WTC11 (cell line): ENCODE measurements around the gene PALD1. TPM values are rescaled to one million over a fixed set of nuclear protein-coding genes. Genes with fewer than 3 reads are reported as not detected.

ENCODE experiments used
- ATAC-seq: fragments of 200-7000 bp; cut with Tn5 transposase; 2 replicates; pipeline ENCODE4 v1.10.0; 2021; ENCODE audit warnings: mild to moderate bottlenecking, moderate library complexity
- CTCF ChIA-PET: fragments of 300-600 bp; sonication (Branson Sonifier 250); formaldehyde crosslinking; loops from one replicate; lab custom pipeline; 2021; ENCODE audit warnings: antibody characterized with exemption; lab: Charles Lee
- POLR2A ChIA-PET: fragments of 350-600 bp; sonication (Branson Sonifier 250); formaldehyde crosslinking; loops from one replicate; lab custom pipeline; 2021; ENCODE audit warnings: antibody characterized with exemption; lab: Charles Lee
- DNase-seq: peaks from one replicate; pipeline ENCODE4 v3.0.0; 2021; ENCODE audit warnings: low spot score
- H3K27ac Mint-ChIP-seq: 2 replicates; pipeline ENCODE4 v1.8.0; 2021; ENCODE audit warnings: mixed read lengths
- H3K27me3 Mint-ChIP-seq: 2 replicates; pipeline ENCODE4 v1.8.0; 2021; ENCODE audit warnings: low read depth, mild to moderate bottlenecking, moderate library complexity, mixed read lengths
- H3K36me3 Mint-ChIP-seq: 2 replicates; pipeline ENCODE4 v1.8.0; 2021; ENCODE audit warnings: mixed read lengths
- H3K4me1 Mint-ChIP-seq: 2 replicates; pipeline ENCODE4 v1.8.0; 2022; ENCODE audit warnings: mixed read lengths
- H3K4me3 Mint-ChIP-seq: 2 replicates; pipeline ENCODE4 v1.8.0; 2021; ENCODE audit warnings: mild to moderate bottlenecking, moderate library complexity, mixed read lengths
- H3K9me3 Mint-ChIP-seq: 2 replicates; pipeline ENCODE4 v1.8.0; 2021; ENCODE audit warnings: mixed read lengths
- AR ChIP-seq: fragments of 250-450 bp; sonication (Bioruptor Pico); IDR thresholded peaks from 2 replicates; pipeline ENCODE4 v1.9.0; 2021; ENCODE audit warnings: mild to moderate bottlenecking
- CREB1 ChIP-seq: sonication (generic); formaldehyde crosslinking; IDR thresholded peaks from 2 replicates; pipeline ENCODE4 v1.8.0; 2023; ENCODE audit warnings: mild to moderate bottlenecking, missing genetic modification reagents
- CREM ChIP-seq: sonication (generic); formaldehyde crosslinking; IDR thresholded peaks from 2 replicates; pipeline ENCODE4 v1.8.1; 2022; ENCODE audit warnings: mild to moderate bottlenecking, missing genetic modification reagents, moderate library complexity
- KAT7 ChIP-seq: sonication (generic); formaldehyde crosslinking; IDR thresholded peaks from 2 replicates; pipeline ENCODE4 v1.8.1; 2023; ENCODE audit warnings: missing genetic modification reagents, mild to moderate bottlenecking, borderline replicate concordance
- MYBL2 ChIP-seq: sonication (generic); formaldehyde crosslinking; IDR thresholded peaks from 2 replicates; pipeline ENCODE4 v1.8.1; 2023; ENCODE audit warnings: mild to moderate bottlenecking, moderate library complexity, missing genetic modification reagents
- NFE2L1 ChIP-seq: sonication (generic); formaldehyde crosslinking; IDR thresholded peaks from 2 replicates; pipeline ENCODE4 v1.8.1; 2023; ENCODE audit warnings: missing genetic modification reagents
- RELA ChIP-seq: sonication (generic); formaldehyde crosslinking; IDR thresholded peaks from 2 replicates; pipeline ENCODE4 v1.8.1; 2022; ENCODE audit warnings: missing genetic modification reagents, mild to moderate bottlenecking, borderline replicate concordance
- SOX15 ChIP-seq: fragments of 250-450 bp; sonication (Bioruptor Pico); IDR thresholded peaks from 2 replicates; pipeline ENCODE4 v1.9.0; 2021; ENCODE audit warnings: mild to moderate bottlenecking
- TP53 ChIP-seq: sonication (generic); formaldehyde crosslinking; IDR thresholded peaks from 2 replicates; pipeline ENCODE4 v1.8.1; 2023; ENCODE audit warnings: mild to moderate bottlenecking, missing genetic modification reagents
- ZBTB43 ChIP-seq: sonication (generic); formaldehyde crosslinking; IDR thresholded peaks from 2 replicates; pipeline ENCODE4 v1.8.1; 2023; ENCODE audit warnings: mild to moderate bottlenecking, missing genetic modification reagents
- ZNF263 ChIP-seq: sonication (generic); formaldehyde crosslinking; IDR thresholded peaks from 2 replicates; pipeline ENCODE4 v1.8.1; 2022; ENCODE audit warnings: low read depth, mild to moderate bottlenecking, moderate library complexity, missing genetic modification reagents
- ZNF281 ChIP-seq: sonication (generic); formaldehyde crosslinking; IDR thresholded peaks from 2 replicates; pipeline ENCODE4 v1.8.0; 2023; ENCODE audit warnings: mild to moderate bottlenecking, missing genetic modification reagents
- ZNF423 ChIP-seq: fragments of 250-450 bp; sonication (Bioruptor Pico); IDR thresholded peaks from 2 replicates; pipeline ENCODE4 v2.1.2; 2022; ENCODE audit warnings: mild to moderate bottlenecking, moderate library complexity
- total RNA-seq: library from RNA; stranded (reverse); gene quantifications from 3 replicates; pipeline ENCODE4 v1.2.3, GENCODE V29; 2021
- TF ChIP-seq, protein P1 (sequence below): sonication (generic); formaldehyde crosslinking; IDR thresholded peaks from 2 replicates; pipeline ENCODE4 v1.8.1; 2022; ENCODE audit warnings: low read depth, missing genetic modification reagents, borderline replicate concordance
- TF ChIP-seq, protein P2 (sequence below): fragments of 250-450 bp; sonication (Bioruptor Pico); IDR thresholded peaks from 2 replicates; pipeline ENCODE4 v1.9.0; 2021; ENCODE audit warnings: mild to moderate bottlenecking, borderline replicate concordance
- TF ChIP-seq, protein P3 (sequence below): sonication (generic); formaldehyde crosslinking; IDR thresholded peaks from 2 replicates; pipeline ENCODE4 v1.8.0; 2023; ENCODE audit warnings: missing genetic modification reagents

PALD1 gene
- total RNA-seq, 1 experiment from 2014 or later: 43.6 TPM

- no peak for TF ChIP-seq AR (CRISPR knock-in tag)
Observed at GRCh38 chr10:70571236-70571635, 92.7 kb downstream of the PALD1 start (continued).

DNA sequence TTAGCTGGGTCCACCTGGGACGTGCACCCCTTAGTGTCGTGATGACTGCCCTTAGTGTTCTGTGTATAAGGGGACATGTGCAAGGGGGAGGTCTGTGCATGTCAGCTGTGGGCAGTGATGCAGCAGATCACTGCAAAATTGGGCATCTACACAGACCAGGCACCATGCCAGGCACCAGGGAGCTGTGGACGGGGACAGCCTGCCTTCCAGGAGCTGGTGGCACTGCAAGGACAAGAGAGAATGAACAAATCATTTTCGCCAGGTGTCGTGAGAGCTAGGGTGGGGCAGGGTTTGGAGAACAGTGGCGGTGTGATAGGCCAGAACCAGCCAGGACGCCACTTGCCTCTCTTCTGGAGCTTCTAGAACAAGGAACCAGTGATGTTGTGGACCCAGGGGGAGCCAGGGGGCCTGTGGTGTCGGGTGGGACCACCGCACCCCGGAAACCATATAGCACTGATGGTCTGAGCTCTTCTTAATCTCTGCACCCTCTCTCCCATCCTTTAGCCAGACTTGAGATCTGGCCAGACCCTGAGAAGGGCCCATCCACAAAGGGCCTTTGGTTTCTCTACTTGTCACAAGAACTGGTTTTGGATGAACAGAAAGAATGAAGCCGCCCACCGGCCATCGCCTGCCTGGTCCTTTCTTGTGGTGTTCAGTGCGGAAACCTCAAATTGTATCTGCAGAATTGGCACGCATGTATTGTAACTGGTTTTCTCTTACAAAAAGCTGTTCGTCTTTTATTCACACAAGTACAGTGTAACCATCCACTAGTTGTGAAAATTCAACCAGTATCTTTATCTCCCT lies 93.3 kb downstream of the PALD1 start:
- ChIA-PET CTCF (interaction anchor here (1.8 kb wide), 1 partner anchor 13 kb away, joined by 5 read pairs; no protein-coding TSS in a partner anchor), POLR2A (no interaction called here)
- DNase-seq (no peak), ATAC-seq (no peak)
- Mint-ChIP-seq H3K4me1 (no peaks in the 10 kb centered on the region), H3K36me3 (no peaks in the 10 kb centered on the region), H3K9me3 (peaks cover 6% of the 10 kb centered on the region; the same call in 1 of the 2 replicates), H3K27me3 (no peaks in the 10 kb centered on the region), H3K4me3 (no peak overlapping the region), H3K27ac (no peak overlapping the region)
- no peak for TF ChIP-seq TP53 (CRISPR knock-in tag)
- TF ChIP-seq CREB1 (CRISPR knock-in tag): no peak
- no peak for TF ChIP-seq NFE2L1

DNA sequence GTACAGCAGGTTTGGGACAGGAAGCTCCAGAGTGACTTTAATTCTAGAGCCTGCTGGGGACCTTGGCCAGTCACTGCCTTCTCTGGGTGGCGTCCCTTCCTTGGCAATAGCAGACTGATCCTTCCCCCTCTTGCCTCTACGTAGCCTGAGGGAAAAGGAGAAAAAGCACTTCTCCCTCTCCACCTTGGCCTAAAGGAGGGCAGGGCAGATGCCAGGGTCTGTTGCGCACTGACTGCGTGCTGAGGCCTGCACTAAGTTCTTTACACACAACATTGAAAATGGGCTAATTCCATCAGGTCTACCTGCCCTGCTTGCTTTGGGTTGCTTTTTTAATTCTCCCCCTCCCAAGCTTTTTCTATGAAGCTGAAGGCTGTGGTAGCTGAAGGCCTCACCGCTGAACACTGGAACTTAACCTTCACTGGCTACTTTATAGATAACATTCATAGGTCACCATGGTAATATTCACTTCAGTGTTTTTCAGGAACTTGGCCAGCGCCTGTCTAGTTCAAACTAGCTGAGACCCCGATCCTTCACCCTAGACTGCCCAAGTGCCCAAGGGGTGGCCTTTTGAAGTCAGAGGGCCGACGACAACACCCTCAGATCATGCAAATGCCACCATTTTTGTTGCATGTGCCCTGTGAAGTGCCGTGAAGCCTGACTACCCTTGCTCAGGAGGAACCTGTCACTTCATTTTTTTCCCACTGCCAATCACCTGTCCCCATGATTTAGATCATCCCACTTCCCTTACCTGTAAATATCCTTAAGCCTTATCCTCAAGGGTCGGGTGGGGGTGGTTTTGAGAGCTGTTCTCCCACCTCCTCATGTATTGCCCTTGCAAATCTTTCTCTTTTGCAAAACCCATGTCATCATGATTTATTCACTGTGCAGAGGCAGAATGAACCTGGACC lies 95.3 kb downstream of the PALD1 start:
- DNase-seq (no peak), ATAC-seq (no peak)
- Mint-ChIP-seq H3K27ac (no peak overlapping the region; the same call in 1 of the 2 replicates), H3K27me3 (no peaks in the 10 kb centered on the region), H3K36me3 (no peaks in the 10 kb centered on the region), H3K4me1 (no peaks in the 10 kb centered on the region), H3K4me3 (no peak overlapping the region), H3K9me3 (peaks cover 6% of the 10 kb centered on the region; the same call in 1 of the 2 replicates)
- ChIA-PET POLR2A (no interaction called here), CTCF (interaction anchor here (1.4 kb wide), 1 partner anchor 22 kb away, joined by 3 read pairs; no protein-coding TSS in a partner anchor)
- TF ChIP-seq ZNF263 (CRISPR knock-in tag) (no peak), ZNF281 (CRISPR knock-in tag) (no peak), SOX15 (no peak), CREM (no peak), ZNF423 (CRISPR knock-in tag) (no peak), ZBTB43 (CRISPR knock-in tag) (no peak), KAT7 (CRISPR knock-in tag) (no peak), RELA (CRISPR knock-in tag) (no peak), MYBL2 (CRISPR knock-in tag) (no peak)
- TF ChIP-seq, protein P1, sequence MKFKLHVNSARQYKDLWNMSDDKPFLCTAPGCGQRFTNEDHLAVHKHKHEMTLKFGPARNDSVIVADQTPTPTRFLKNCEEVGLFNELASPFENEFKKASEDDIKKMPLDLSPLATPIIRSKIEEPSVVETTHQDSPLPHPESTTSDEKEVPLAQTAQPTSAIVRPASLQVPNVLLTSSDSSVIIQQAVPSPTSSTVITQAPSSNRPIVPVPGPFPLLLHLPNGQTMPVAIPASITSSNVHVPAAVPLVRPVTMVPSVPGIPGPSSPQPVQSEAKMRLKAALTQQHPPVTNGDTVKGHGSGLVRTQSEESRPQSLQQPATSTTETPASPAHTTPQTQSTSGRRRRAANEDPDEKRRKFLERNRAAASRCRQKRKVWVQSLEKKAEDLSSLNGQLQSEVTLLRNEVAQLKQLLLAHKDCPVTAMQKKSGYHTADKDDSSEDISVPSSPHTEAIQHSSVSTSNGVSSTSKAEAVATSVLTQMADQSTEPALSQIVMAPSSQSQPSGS (CRISPR knock-in tag): no peak
- TF ChIP-seq, protein P2, sequence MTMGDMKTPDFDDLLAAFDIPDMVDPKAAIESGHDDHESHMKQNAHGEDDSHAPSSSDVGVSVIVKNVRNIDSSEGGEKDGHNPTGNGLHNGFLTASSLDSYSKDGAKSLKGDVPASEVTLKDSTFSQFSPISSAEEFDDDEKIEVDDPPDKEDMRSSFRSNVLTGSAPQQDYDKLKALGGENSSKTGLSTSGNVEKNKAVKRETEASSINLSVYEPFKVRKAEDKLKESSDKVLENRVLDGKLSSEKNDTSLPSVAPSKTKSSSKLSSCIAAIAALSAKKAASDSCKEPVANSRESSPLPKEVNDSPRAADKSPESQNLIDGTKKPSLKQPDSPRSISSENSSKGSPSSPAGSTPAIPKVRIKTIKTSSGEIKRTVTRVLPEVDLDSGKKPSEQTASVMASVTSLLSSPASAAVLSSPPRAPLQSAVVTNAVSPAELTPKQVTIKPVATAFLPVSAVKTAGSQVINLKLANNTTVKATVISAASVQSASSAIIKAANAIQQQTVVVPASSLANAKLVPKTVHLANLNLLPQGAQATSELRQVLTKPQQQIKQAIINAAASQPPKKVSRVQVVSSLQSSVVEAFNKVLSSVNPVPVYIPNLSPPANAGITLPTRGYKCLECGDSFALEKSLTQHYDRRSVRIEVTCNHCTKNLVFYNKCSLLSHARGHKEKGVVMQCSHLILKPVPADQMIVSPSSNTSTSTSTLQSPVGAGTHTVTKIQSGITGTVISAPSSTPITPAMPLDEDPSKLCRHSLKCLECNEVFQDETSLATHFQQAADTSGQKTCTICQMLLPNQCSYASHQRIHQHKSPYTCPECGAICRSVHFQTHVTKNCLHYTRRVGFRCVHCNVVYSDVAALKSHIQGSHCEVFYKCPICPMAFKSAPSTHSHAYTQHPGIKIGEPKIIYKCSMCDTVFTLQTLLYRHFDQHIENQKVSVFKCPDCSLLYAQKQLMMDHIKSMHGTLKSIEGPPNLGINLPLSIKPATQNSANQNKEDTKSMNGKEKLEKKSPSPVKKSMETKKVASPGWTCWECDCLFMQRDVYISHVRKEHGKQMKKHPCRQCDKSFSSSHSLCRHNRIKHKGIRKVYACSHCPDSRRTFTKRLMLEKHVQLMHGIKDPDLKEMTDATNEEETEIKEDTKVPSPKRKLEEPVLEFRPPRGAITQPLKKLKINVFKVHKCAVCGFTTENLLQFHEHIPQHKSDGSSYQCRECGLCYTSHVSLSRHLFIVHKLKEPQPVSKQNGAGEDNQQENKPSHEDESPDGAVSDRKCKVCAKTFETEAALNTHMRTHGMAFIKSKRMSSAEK (CRISPR knock-in tag): no peak
- TF ChIP-seq, protein P3, sequence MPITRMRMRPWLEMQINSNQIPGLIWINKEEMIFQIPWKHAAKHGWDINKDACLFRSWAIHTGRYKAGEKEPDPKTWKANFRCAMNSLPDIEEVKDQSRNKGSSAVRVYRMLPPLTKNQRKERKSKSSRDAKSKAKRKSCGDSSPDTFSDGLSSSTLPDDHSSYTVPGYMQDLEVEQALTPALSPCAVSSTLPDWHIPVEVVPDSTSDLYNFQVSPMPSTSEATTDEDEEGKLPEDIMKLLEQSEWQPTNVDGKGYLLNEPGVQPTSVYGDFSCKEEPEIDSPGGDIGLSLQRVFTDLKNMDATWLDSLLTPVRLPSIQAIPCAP: no peak
